ENCODE results near the gene PDLIM7.

The PDLIM7 gene

GRCh38 chr5:177503351-177504085 is 6.1 kb upstream of the PDLIM7 start:
- TF ChIP-seq POLR2AphosphoS5 (IDR thresholded peaks at IDR 0.05; ENCODE audit: low read depth, low read length) = no peak
- no peak for TF ChIP-seq SIN3A (IDR thresholded peaks at IDR 0.05; ENCODE audit: borderline replicate concordance, insufficient read depth, low read length)

- TF ChIP-seq FOXP2 (optimal IDR thresholded peaks at IDR 0.05; ENCODE audit: borderline replicate concordance, extremely low read depth, extremely low read length, insufficient read depth) (no peak), TAF1 (IDR thresholded peaks at IDR 0.05; ENCODE audit: borderline replicate concordance, insufficient read depth, low read length) (no peak)
These were observed 5.5 kb upstream of the PDLIM7 start for GRCh38 chr5:177502886-177503285.

- TF ChIP-seq SIN3A (IDR thresholded peaks at IDR 0.05; ENCODE audit: borderline replicate concordance, insufficient read depth, low read length) (no peak), REST (IDR thresholded peaks at IDR 0.05; ENCODE audit: insufficient read depth in 1 of 2, low read depth in 2 of 2, low read length in 2 of 2) (no peak), POLR2AphosphoS5 (IDR thresholded peaks at IDR 0.05; ENCODE audit: low read depth, low read length) (no peak), FOXP2 (optimal IDR thresholded peaks at IDR 0.05; ENCODE audit: borderline replicate concordance, extremely low read depth, extremely low read length, insufficient read depth) (no peak), TAF1 (IDR thresholded peaks at IDR 0.05; ENCODE audit: borderline replicate concordance, insufficient read depth, low read length) (no peak)
These were observed 4.7 kb upstream of the PDLIM7 start for GRCh38 chr5:177501874-177502678.

- TF ChIP-seq SIN3A (IDR thresholded peaks at IDR 0.05; ENCODE audit: borderline replicate concordance, insufficient read depth, low read length) (no peak), TAF1 (IDR thresholded peaks at IDR 0.05; ENCODE audit: borderline replicate concordance, insufficient read depth, low read length) (no peak), REST (IDR thresholded peaks at IDR 0.05; ENCODE audit: insufficient read depth in 1 of 2, low read depth in 2 of 2, low read length in 2 of 2) (no peak), FOXP2 (optimal IDR thresholded peaks at IDR 0.05; ENCODE audit: borderline replicate concordance, extremely low read depth, extremely low read length, insufficient read depth) (no peak), POLR2AphosphoS5 (IDR thresholded peaks at IDR 0.05; ENCODE audit: low read depth, low read length) (no peak)
These were observed 3.5 kb upstream of the PDLIM7 start for GRCh38 chr5:177500685-177501522.

- no peak for TF ChIP-seq FOXP2 (optimal IDR thresholded peaks at IDR 0.05; ENCODE audit: borderline replicate concordance, extremely low read depth, extremely low read length, insufficient read depth)
- TF ChIP-seq SIN3A (IDR thresholded peaks at IDR 0.05; ENCODE audit: borderline replicate concordance, insufficient read depth, low read length) = no peak
- TF ChIP-seq REST (IDR thresholded peaks at IDR 0.05; ENCODE audit: insufficient read depth in 1 of 2, low read depth in 2 of 2, low read length in 2 of 2) = no peak
- TF ChIP-seq POLR2AphosphoS5 (IDR thresholded peaks at IDR 0.05; ENCODE audit: low read depth, low read length) = no peak
- TF ChIP-seq TAF1 (IDR thresholded peaks at IDR 0.05; ENCODE audit: borderline replicate concordance, insufficient read depth, low read length) = no peak
These were observed 2.4 kb upstream of the PDLIM7 start for GRCh38 chr5:177499842-177500241.

All from PFSK-1 (cell line).